Prostate gland (tissue), 2 donors: ENCODE measurements around the gene MAD1L1. TPM values are rescaled to one million over a fixed set of nuclear protein-coding genes. Genes with fewer than 3 reads are reported as not detected.
A peak's percentile ranks its signal among the peaks of the same experiment; 100 is the strongest.

Experiments used
- DNase-seq: peaks from one replicate; pipeline ENCODE4 v3.0.0-alpha.2; 2019; ENCODE audit warnings: low spot score
- H3K27ac ChIP-seq, 2 donors: fragments of 200-600 bp; sonication (generic); 2 replicates each; pipeline ENCODE4 v1.5.1; 2017 to 2019
- H3K27me3 ChIP-seq: fragments of 200-600 bp; sonication (generic); replicated peaks from 2 replicates; pipeline ENCODE4 v1.5.1; 2019; ENCODE audit not compliant: insufficient read depth
- H3K36me3 ChIP-seq, 2 donors: fragments of 200-600 bp; sonication (generic); 1 replicate in 1 of 2; 2 replicates in 1 of 2; pipeline versions ENCODE4 v1.5.1 to v1.8.1; 2017 to 2019
- H3K4me1 ChIP-seq: fragments of 200-600 bp; sonication (generic); replicated peaks from 2 replicates; pipeline ENCODE4 v1.5.1; 2019
- H3K4me3 ChIP-seq, 2 donors: fragments of 200-600 bp; sonication (generic); 2 replicates each; pipeline ENCODE4 v1.5.1; 2017 to 2019
- H3K9me3 ChIP-seq: fragments of 200-600 bp; sonication (generic); 2 replicates; pipeline ENCODE4 v1.5.1; 2017
- POLR2A ChIP-seq: fragments of 450-650 bp; IDR thresholded peaks from one replicate; pipeline ENCODE4 v1.6.1; 2016; ENCODE audit warnings: antibody characterized with exemption, mild to moderate bottlenecking
- POLR2AphosphoS5 ChIP-seq: sonication (generic); formaldehyde crosslinking; IDR thresholded peaks from one replicate; pipeline ENCODE4 v1.6.1; 2017; ENCODE audit warnings: antibody characterized with exemption
- WGBS: methylation state at CpG from one replicate; pipeline ENCODE4 v1.1.5; 2018; 5-methylcytosine and 5-hydroxymethylcytosine counted together
- intact Hi-C: fragments of 100-400 bp; cut with DNase I; formaldehyde crosslinking; loops from one replicate; pipeline ENCODE4 v1.14.2; 2022
- total RNA-seq, 2 donors: library from RNA; depleted of rRNA; stranded (reverse); fragments of >200 nt; gene quantifications; one replicate each; pipeline ENCODE4 v1.1.0, GENCODE V29; 2016
- TF ChIP-seq, protein P1 (sequence below), 4 experiments: fragments of 200-600 bp in 2 of 4; fragments of 450-650 bp in 2 of 4; sonication (generic) in 2 of 4; IDR thresholded peaks; 1 replicate in 3 of 4; 2 replicates in 1 of 4; pipeline ENCODE4 v1.5.1; 2016 to 2019; ENCODE audit warnings: antibody characterized with exemption in 4 of 4, mild to moderate bottlenecking in 2 of 4, moderate library complexity in 2 of 4

MAD1L1 gene
- total RNA-seq, 2 donors from 2014 or later = 79.3 to 91.9 TPM

DNA sequence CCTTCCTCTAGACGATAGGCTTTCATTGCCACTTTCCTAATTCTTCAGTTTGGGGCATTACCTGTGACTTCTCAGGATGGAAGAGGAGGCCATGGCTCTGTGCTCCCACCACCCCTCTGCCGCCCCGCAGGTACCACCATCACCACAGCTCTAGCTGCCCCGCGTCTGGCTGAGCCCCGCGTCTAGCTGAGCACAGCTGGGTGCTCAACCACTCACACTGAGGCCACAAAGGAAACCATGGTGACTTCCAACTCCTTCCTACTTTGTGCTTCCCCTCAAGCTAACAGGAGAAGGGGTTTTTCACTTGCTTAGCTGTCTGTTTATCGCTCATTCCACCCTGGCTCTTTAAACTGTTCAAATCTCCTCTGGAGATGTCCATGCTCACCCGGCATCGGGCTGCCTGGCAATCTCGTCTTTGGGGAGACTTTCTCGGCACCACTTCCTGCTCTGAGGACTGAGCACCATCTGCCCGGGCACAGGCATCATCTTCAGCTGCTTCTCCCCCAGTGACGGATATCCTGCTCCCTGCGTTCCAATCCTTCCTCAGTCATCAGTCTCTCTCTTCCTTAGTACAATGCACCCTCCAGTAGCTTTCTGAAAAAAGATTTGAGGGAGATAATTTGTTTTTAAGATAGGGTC, 59.4 kb downstream of the MAD1L1 start:
- H3K4me3 ChIP-seq = no peak overlapping the region
- no peaks in the 10 kb centered on the region for H3K27me3 ChIP-seq
- TF ChIP-seq, protein P1, sequence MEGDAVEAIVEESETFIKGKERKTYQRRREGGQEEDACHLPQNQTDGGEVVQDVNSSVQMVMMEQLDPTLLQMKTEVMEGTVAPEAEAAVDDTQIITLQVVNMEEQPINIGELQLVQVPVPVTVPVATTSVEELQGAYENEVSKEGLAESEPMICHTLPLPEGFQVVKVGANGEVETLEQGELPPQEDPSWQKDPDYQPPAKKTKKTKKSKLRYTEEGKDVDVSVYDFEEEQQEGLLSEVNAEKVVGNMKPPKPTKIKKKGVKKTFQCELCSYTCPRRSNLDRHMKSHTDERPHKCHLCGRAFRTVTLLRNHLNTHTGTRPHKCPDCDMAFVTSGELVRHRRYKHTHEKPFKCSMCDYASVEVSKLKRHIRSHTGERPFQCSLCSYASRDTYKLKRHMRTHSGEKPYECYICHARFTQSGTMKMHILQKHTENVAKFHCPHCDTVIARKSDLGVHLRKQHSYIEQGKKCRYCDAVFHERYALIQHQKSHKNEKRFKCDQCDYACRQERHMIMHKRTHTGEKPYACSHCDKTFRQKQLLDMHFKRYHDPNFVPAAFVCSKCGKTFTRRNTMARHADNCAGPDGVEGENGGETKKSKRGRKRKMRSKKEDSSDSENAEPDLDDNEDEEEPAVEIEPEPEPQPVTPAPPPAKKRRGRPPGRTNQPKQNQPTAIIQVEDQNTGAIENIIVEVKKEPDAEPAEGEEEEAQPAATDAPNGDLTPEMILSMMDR (IDR thresholded peaks at IDR 0.05) = no peak
- no peak for TF ChIP-seq POLR2AphosphoS5
- no peak for TF ChIP-seq POLR2A
- whole genome bisulfite sequencing = 69% methylated on average over 15 of the region's 15 CpGs
- no peaks in the 10 kb centered on the region for H3K9me3 ChIP-seq
- no peak for DNase-seq
- no peak overlapping the region for H3K27ac ChIP-seq
- no peaks in the 10 kb centered on the region for H3K36me3 ChIP-seq
- H3K4me1 ChIP-seq = peaks cover 13% of the 10 kb centered on the region
- intact Hi-C loops = no loop called here

DNA sequence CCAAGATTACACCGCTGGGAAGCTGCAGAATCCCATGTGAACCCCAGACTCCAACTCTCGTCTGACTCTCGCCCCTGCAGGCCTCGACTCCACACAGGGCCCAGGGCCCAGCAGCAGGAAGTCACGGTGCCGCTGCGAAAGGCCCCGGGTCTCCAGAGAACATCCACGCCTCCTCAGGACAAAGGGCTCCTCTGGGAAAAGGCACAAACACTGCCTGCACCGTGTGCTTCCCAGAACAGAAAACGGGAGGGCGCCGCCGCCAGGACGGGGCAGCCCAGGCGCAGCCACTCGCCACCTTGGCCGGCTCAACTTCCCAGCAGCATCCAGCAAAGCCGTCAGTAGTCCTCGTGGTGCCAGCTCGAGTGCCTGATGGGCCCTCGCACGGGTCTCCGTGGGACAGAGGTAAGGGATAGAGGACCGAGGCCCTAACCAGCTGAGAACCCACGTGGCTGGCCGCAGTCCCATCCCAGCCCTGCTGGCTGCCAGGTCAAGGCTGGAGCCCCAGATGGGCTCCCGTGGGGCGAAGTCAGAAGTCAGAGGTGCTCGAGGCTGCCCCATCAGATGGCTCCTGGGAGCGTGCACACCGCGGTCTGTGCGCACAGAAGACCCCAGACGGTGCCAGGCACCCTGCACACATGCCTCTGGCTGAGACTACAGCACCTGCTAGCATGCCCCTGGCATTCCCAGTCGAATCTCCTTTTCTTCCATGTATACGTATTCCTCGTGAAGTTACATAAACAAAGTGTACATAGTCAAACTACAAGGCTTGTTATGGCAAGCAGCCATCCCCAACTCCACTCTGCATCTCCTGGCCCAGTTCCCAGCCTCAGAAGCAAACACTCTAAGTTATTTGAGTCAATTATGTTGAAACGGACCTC, 60.2 kb downstream of the MAD1L1 start:
- intact Hi-C loops = no loop called here
- no peak overlapping the region for H3K27ac ChIP-seq

DNA sequence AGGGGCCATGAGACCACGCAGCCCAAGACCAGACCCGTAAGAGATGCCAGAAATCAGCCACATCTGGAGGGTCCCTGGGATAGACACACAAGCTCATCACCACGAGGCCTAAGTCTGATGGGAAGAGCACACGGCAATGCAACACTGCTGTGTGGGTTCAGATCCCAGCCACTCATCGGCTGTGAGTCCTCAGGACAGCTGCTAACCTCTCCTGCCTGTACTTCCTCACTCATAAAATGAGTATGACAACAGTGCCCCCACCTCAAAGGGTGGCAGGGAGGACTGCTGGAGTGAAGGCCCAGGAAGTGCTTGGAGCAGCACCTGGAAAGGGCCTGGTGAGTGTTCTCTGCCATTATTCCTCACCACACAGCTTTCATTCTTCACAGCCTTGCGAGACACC, 60.9 kb downstream of the MAD1L1 start:
- H3K9me3 ChIP-seq = no peaks in the 10 kb centered on the region
- DNase-seq = no peak
- no peak for TF ChIP-seq POLR2AphosphoS5
- TF ChIP-seq, protein P1 (IDR thresholded peaks at IDR 0.05) = no peak
- TF ChIP-seq POLR2A = no peak
- no peaks in the 10 kb centered on the region for H3K27me3 ChIP-seq
- H3K4me3 ChIP-seq = no peak overlapping the region
- intact Hi-C loops = no loop called here
- no peak overlapping the region for H3K27ac ChIP-seq
- WGBS = 84% methylated on average over 6 of the region's 6 CpGs
- no peaks in the 10 kb centered on the region for H3K36me3 ChIP-seq
- H3K4me1 ChIP-seq = peaks cover 13% of the 10 kb centered on the region

More for the DNA sequence above, 60.2 kb downstream of the MAD1L1 start:
- TF ChIP-seq POLR2A (no peak), POLR2AphosphoS5 (peak; percentile 87)
- no peaks in the 10 kb centered on the region for H3K36me3 ChIP-seq
- no peaks in the 10 kb centered on the region for H3K27me3 ChIP-seq
- H3K4me1 ChIP-seq = peaks cover 13% of the 10 kb centered on the region
- DNase-seq = peak; percentile 90
- no peaks in the 10 kb centered on the region for H3K9me3 ChIP-seq
- 59% methylated on average over 35 of the region's 39 CpGs for WGBS
- H3K4me3 ChIP-seq = no peak overlapping the region

DNA sequence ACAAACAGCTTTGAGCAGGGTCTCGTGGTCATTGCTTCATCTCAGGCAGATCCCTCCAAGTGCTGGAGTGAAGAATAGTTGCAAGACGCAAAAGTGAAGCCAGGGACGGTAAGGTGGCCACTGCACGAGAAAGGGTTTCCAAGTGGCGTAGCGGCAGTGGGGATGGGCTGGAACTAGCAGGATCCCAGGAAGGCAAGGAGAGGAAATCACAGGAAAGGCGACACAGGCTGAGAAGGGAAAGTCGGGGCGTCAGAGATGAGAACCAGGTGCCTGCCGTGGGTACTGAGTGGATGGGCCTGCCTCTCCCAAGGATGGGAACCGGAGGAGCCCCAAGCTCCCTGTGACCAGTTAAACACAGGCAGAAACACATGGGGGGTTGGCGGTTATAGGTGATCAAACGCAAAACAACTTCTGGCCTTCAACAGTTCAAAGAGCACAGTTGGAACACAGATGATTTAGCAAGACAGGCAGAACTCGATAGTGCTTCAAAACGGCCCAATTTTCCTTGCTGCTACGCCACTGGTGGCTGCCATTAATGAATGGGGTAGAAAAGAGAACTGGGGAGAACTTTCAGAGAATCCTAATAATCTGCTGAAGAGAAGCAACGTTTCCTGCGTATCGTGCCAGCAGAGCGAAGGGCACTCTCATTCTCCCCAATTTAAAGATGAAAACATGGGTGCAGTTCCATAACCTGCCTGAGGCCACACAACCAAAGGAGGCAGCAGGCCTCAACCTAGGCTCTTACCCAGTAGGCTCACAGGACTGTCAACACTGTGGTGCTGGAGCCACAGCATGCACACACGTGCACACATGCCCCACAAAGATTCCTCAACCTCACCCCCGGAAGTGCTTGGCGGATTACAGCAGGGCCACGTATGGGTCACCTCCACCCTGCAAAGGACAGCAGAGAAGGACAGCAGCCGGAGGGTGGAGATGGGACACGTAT, 61.9 kb downstream of the MAD1L1 start:
- Histone ChIP-seq H3K4me3 (no peak overlapping the region), H3K9me3 (no peaks in the 10 kb centered on the region), H3K36me3 (no peaks in the 10 kb centered on the region), H3K27me3 (no peaks in the 10 kb centered on the region), H3K27ac (no peak overlapping the region), H3K4me1 (peaks cover 13% of the 10 kb centered on the region)
- no peak for DNase-seq
- intact Hi-C loops = no loop called here
- TF ChIP-seq POLR2AphosphoS5 = no peak
- TF ChIP-seq, protein P1 (IDR thresholded peaks at IDR 0.05) = peak in 1 of 4 experiments; percentile 15
- 90% methylated on average over 26 of the region's 26 CpGs for WGBS
